ENCODE measurements around the gene TMEM235.
"Not testable (repeated sequence)": the region's sequence is repeated elsewhere in the genome, so short reads cannot be mapped to it uniquely, and the experiment has no call there.

The TMEM235 gene

DNA sequence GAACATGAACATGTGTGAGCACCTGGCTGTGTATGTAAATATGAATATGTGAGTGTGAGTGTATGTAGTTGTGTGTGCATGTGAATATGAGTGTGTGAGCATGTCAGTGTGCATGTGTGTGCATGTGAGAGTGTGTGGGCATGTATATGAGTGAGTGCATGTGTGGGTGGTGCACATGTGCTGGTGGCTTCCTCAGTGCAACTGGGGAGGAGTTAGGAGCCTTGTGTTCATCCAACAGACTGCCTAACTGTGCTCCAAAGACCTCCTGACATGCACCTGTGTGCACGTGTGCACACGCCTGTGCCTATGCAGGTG lies 1.4 kb downstream of the TMEM235 start:
- H3K4me1 ChIP-seq: peaks cover 0 to 8% (median 2%) of the 10 kb centered on the region in 4 donors
- no peak for DNase-seq
- no peak overlapping the region for H3K4me3 ChIP-seq
- intact Hi-C loops (cut with DNase I; ENCODE audit: low total_unique reads): no loop called here
- peaks cover 0 to 49% of the 10 kb centered on the region in 2 donors for H3K27me3 ChIP-seq
- no peak overlapping the region for H3K27ac ChIP-seq
- TF ChIP-seq CTCF (IDR thresholded peaks at IDR 0.05): no peak
- H3K36me3 ChIP-seq: no peaks in the 10 kb centered on the region
- H3K9me3 ChIP-seq: no peaks in the 10 kb centered on the region

DNA sequence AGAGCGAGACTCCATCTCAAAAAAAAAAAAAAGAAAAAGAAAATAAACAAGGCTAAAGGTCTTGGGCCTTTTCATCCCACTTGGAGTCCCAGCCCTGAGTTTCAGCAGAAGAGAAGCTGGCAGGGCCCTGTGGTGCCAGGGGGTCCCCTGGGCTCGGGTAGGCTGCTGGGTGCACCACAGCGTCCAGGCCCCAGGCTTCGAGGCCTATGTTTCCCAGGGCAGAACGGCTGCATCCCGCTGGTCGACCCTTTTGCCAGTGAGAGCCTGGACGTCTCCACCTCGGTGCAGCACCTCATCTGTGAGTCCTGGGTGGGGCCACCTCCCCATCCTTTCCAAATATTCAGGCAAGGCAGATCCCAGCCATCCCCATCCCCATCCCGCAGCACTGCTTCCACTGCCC lies 2.2 kb downstream of the TMEM235 start:
- Histone ChIP-seq H3K27me3 (peaks cover 0 to 49% of the 10 kb centered on the region in 2 donors), H3K27ac (no peak overlapping the region), H3K4me3 (no peak overlapping the region), H3K36me3 (no peaks in the 10 kb centered on the region), H3K4me1 (peaks cover 0 to 8% (median 2%) of the 10 kb centered on the region in 4 donors), H3K9me3 (no peaks in the 10 kb centered on the region)
- no peak for TF ChIP-seq CTCF (IDR thresholded peaks at IDR 0.05)
- intact Hi-C loops (cut with DNase I; ENCODE audit: low total_unique reads): no loop called here
- no peak for DNase-seq

GRCh38 chr17:78234261-78234865 lies 2.9 kb downstream of the TMEM235 start:
- Histone ChIP-seq H3K4me3 (no peak overlapping the region), H3K9me3 (no peaks in the 10 kb centered on the region), H3K4me1 (peaks cover 0 to 8% (median 2%) of the 10 kb centered on the region in 4 donors), H3K27me3 (peaks cover 0 to 49% of the 10 kb centered on the region in 2 donors), H3K27ac (no peak overlapping the region), H3K36me3 (no peaks in the 10 kb centered on the region)
- no peak for TF ChIP-seq CTCF (IDR thresholded peaks at IDR 0.05)
- intact Hi-C loops (cut with DNase I; ENCODE audit: low total_unique reads): no loop called here
- DNase-seq: no peak

- H3K9me3 ChIP-seq; H3K4me3 ChIP-seq; DNase-seq; intact Hi-C loops (cut with DNase I; ENCODE audit: low total_unique reads); H3K27ac ChIP-seq; H3K36me3 ChIP-seq; H3K4me1 ChIP-seq: not testable (repeated sequence)
- H3K27me3 ChIP-seq: peaks cover 0 to 47% of the 10 kb centered on the region in 2 donors
Observed at GRCh38 chr17:78235022-78235421, 3.6 kb downstream of the TMEM235 start.

DNA sequence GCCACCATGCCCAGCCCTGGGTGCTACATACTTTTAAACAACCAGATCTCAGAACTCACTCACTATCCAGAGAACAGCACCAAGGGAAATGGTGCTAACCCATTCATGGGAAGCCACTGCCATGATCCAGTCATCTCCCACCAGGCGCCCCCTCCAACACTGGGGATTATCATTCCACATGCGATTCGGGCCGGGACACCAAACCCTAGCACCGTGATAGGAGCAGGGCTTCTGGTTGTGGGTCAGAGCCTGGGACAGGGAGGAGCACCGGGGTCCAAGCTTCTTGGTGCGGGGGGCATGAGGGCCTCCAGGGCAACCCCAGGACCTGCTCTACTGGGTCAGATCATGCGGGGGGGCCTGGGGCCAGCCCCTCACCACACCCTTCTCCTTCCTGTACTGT lies 4.5 kb downstream of the TMEM235 start:
- Histone ChIP-seq H3K9me3 (no peaks in the 10 kb centered on the region), H3K36me3 (no peaks in the 10 kb centered on the region), H3K27ac (no peak overlapping the region), H3K4me1 (peaks cover 0 to 8% (median 2%) of the 10 kb centered on the region in 4 donors), H3K27me3 (peaks cover 0 to 39% of the 10 kb centered on the region in 2 donors), H3K4me3 (no peak overlapping the region)
- intact Hi-C loops (cut with DNase I; ENCODE audit: low total_unique reads): no loop called here
- DNase-seq: no peak
- no peak for TF ChIP-seq CTCF (IDR thresholded peaks at IDR 0.05)

DNA sequence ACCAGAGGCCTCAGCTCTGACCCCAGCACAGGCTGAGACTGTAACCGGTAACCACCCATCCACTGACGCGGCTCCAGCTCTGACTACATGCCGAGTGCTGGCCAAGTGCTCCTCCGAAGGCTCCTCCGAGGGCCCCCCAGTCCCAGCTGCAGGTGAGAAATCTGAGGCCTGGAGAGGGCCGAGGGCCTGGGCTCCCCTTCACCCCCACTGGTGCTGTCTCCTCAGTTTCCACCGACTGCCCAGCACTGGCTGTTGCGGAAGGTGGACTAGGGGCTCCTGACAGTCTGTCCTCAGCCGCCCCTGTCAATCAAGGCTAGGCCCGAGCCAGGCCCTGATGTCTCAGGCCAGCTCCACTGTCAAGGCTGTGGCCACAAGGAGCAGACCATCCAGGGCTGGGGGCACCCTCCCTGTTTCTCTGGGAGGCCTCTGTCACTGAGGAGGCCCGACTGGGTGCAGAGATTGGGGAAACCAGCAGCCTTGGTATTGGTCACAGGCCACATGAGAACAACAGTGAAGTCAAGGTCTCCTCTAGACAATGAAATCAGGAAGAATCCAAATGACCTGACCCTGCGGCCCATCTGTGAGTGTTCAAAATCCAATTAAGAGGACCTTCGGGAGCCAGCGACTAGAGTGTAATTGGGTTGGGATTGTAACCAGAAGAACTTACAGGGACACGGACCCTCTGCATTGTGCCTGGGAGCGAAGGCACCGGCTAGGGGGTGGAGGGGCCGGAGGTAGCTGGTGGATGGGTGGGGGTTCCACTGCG lies 5.1 kb downstream of the TMEM235 start:
- no peak for DNase-seq
- intact Hi-C loops (cut with DNase I; ENCODE audit: low total_unique reads): no loop called here
- Histone ChIP-seq H3K27me3 (peaks cover 0 to 32% of the 10 kb centered on the region in 2 donors), H3K4me1 (peaks cover 0 to 7% (median 2%) of the 10 kb centered on the region in 4 donors), H3K9me3 (no peaks in the 10 kb centered on the region), H3K36me3 (no peaks in the 10 kb centered on the region), H3K27ac (no peak overlapping the region), H3K4me3 (no peak overlapping the region)
- TF ChIP-seq CTCF (IDR thresholded peaks at IDR 0.05): no peak
